Endometrial microvascular endothelial cells (primary cell): ENCODE results near the gene NTSR1. TPM values are rescaled to one million over a fixed set of nuclear protein-coding genes. Genes with fewer than 3 reads are reported as not detected.

Experiments
- in situ Hi-C: cut with HindIII; loops from 2 replicates; pipeline ENCODE4 v1.10.0; 2017; ENCODE audit warnings: low sequenced_read_pairs, low pct_unique_long_range_greater_than_20kb; ENCODE audit errors: inconsistent ontology term
- total RNA-seq: library from RNA; depleted of rRNA; stranded (reverse); fragments of >200 nt; gene quantifications from one replicate; pipeline ENCODE4 v1.2.3, GENCODE V29; 2015; ENCODE audit errors: inconsistent ontology term

The NTSR1 gene
- total RNA-seq, 1 donor from 2014 or later = 0.19 TPM

GRCh38 chr20:62772619-62772989, 64.0 kb downstream of the NTSR1 start:
- in situ Hi-C loops = no loop called here

- in situ Hi-C loops = no loop called here
Observed at GRCh38 chr20:62772990-62773844, 64.6 kb downstream of the NTSR1 start.

GRCh38 chr20:62773845-62774714, 65.4 kb downstream of the NTSR1 start:
- in situ Hi-C loops = no loop called here

GRCh38 chr20:62774762-62775161, 66.1 kb downstream of the NTSR1 start:
- in situ Hi-C loops = no loop called here

GRCh38 chr20:62775206-62775605, 66.6 kb downstream of the NTSR1 start:
- in situ Hi-C loops = no loop called here

GRCh38 chr20:62776035-62776691, 67.5 kb downstream of the NTSR1 start:
- in situ Hi-C loops = no loop called here

GRCh38 chr20:62776692-62777527, 68.3 kb downstream of the NTSR1 start:
- in situ Hi-C loops = no loop called here

GRCh38 chr20:62777528-62777830, 68.8 kb downstream of the NTSR1 start:
- in situ Hi-C loops = no loop called here

- in situ Hi-C loops = no loop called here
Observed at GRCh38 chr20:62778058-62778457, 69.4 kb downstream of the NTSR1 start.

- in situ Hi-C loops = no loop called here
Observed at GRCh38 chr20:62778601-62779416, 70.2 kb downstream of the NTSR1 start.

- in situ Hi-C loops = no loop called here
Observed at GRCh38 chr20:62779417-62779685, 70.7 kb downstream of the NTSR1 start.

- in situ Hi-C loops = no loop called here
Observed at GRCh38 chr20:62780204-62780603, 71.6 kb downstream of the NTSR1 start.

GRCh38 chr20:62780696-62781095, 72.1 kb downstream of the NTSR1 start:
- in situ Hi-C loops = no loop called here

- in situ Hi-C loops = no loop called here
Observed at GRCh38 chr20:62782149-62782892, 73.7 kb downstream of the NTSR1 start.

GRCh38 chr20:62782893-62783278, 74.2 kb downstream of the NTSR1 start:
- in situ Hi-C loops = no loop called here

GRCh38 chr20:62784497-62784896, 75.9 kb downstream of the NTSR1 start:
- in situ Hi-C loops = no loop called here

GRCh38 chr20:62785393-62785792, 76.8 kb downstream of the NTSR1 start:
- in situ Hi-C loops = no loop called here

GRCh38 chr20:62786157-62786556, 77.5 kb downstream of the NTSR1 start:
- in situ Hi-C loops = no loop called here
